MM.1S (cell line): Measurements from ENCODE around the gene DNAL4.

Experiments
- EZH2 ChIP-seq: fragments of 300-600 bp; sonication (generic); optimal IDR thresholded peaks from 2 replicates; pipeline ENCODE3; 2017; ENCODE audit warnings: low read depth, mild to moderate bottlenecking, antibody characterized with exemption, low read length, mixed read lengths
- EZH2phosphoT487 ChIP-seq: fragments of 300-600 bp; sonication (generic); IDR thresholded peaks from 2 replicates; pipeline ENCODE4 v1.6.1; 2018; ENCODE audit warnings: antibody characterized with exemption, low read length
- TF ChIP-seq, protein P1 (sequence below): fragments of 300-600 bp; sonication (generic); IDR thresholded peaks from 2 replicates; pipeline ENCODE4 v1.5.1; 2016; ENCODE audit warnings: antibody characterized with exemption, low read length, mixed read lengths

- TF ChIP-seq, protein P1, sequence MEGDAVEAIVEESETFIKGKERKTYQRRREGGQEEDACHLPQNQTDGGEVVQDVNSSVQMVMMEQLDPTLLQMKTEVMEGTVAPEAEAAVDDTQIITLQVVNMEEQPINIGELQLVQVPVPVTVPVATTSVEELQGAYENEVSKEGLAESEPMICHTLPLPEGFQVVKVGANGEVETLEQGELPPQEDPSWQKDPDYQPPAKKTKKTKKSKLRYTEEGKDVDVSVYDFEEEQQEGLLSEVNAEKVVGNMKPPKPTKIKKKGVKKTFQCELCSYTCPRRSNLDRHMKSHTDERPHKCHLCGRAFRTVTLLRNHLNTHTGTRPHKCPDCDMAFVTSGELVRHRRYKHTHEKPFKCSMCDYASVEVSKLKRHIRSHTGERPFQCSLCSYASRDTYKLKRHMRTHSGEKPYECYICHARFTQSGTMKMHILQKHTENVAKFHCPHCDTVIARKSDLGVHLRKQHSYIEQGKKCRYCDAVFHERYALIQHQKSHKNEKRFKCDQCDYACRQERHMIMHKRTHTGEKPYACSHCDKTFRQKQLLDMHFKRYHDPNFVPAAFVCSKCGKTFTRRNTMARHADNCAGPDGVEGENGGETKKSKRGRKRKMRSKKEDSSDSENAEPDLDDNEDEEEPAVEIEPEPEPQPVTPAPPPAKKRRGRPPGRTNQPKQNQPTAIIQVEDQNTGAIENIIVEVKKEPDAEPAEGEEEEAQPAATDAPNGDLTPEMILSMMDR, result no peak
- TF ChIP-seq EZH2, result no peak
- TF ChIP-seq EZH2phosphoT487, result no peak
These were observed 37.1 kb downstream of the DNAL4 start for GRCh38 chr22:38756711-38757463.
